PC-3 (cell line): Measurements from ENCODE around the gene CCDC91. TPM values are rescaled to one million over a fixed set of nuclear protein-coding genes. Genes with fewer than 3 reads are reported as not detected.

Experiments
- ATAC-seq: fragments of 200-7000 bp; cut with Tn5 transposase; 2 replicates; pipeline ENCODE4 v1.9.1; 2020; ENCODE audit warnings: mild to moderate bottlenecking, moderate library complexity
- BruUV-seq: library from RNA; stranded (reverse); fragments of 400-500 nt; replicated peaks from 2 replicates; lab custom pipeline; 2021; lab: Mats Ljungman, UMichigan
- CTCF ChIA-PET: fragments of 300-600 bp; sonication (Branson Sonifier 250); formaldehyde crosslinking; loops from one replicate; lab custom pipeline; 2022; ENCODE audit warnings: antibody characterized with exemption; lab: Charles Lee
- POLR2A ChIA-PET: fragments of 300-600 bp; sonication (Branson Sonifier 250); formaldehyde crosslinking; loops from one replicate; lab custom pipeline; 2022; ENCODE audit warnings: antibody characterized with exemption; ENCODE audit not compliant: unreplicated experiment; lab: Charles Lee
- DNase-seq: peaks from one replicate; pipeline ENCODE4 v3.0.0-alpha.2; 2015
- H2AFZ ChIP-seq: fragments of 300-600 bp; sonication (generic); 2 replicates; pipeline ENCODE4 v1.6.0; 2016; ENCODE audit warnings: antibody characterized with exemption, low read length
- H3F3A ChIP-seq: fragments of 300-600 bp; sonication (generic); one replicate; pipeline ENCODE4 v1.6.0; 2017; ENCODE audit warnings: antibody characterized with exemption, low read length, control low read depth, mild to moderate bottlenecking; ENCODE audit not compliant: unreplicated experiment
- H3K27ac ChIP-seq: fragments of 300-600 bp; sonication (generic); 2 replicates; pipeline ENCODE4 v1.5.1; 2016; ENCODE audit warnings: mild to moderate bottlenecking, low read length
- H3K27me3 ChIP-seq: fragments of 300-600 bp; sonication (generic); 2 replicates; pipeline ENCODE4 v1.6.1; 2016; ENCODE audit warnings: low read length, mixed read lengths
- H3K36me3 ChIP-seq: fragments of 300-600 bp; sonication (generic); 2 replicates; pipeline ENCODE4 v1.6.1; 2016; ENCODE audit warnings: low read depth, mixed run types, low read length, mixed read lengths
- H3K4me1 ChIP-seq: fragments of 300-600 bp; sonication (generic); 2 replicates; pipeline ENCODE4 v1.5.1; 2016; ENCODE audit warnings: low read length; ENCODE audit not compliant: insufficient read depth
- H3K4me2 ChIP-seq: fragments of 300-600 bp; sonication (generic); 2 replicates; pipeline ENCODE4 v1.6.0; 2016; ENCODE audit warnings: low read length
- H3K4me3 ChIP-seq: fragments of 300-600 bp; sonication (generic); 2 replicates; pipeline ENCODE4 v1.5.1; 2016; ENCODE audit warnings: mild to moderate bottlenecking, low read length, mixed read lengths
- H3K79me2 ChIP-seq: fragments of 300-600 bp; sonication (generic); 2 replicates; pipeline ENCODE4 v1.6.1; 2017; ENCODE audit warnings: low read length, mixed read lengths
- H3K9ac ChIP-seq: fragments of 300-600 bp; sonication (generic); 2 replicates; pipeline ENCODE4 v1.6.0; 2016; ENCODE audit warnings: mild to moderate bottlenecking, low read length
- H3K9me2 ChIP-seq: fragments of 300-600 bp; sonication (generic); replicated peaks from 2 replicates; pipeline ENCODE4 v1.6.1; 2016; ENCODE audit warnings: mixed run types, low read length, mixed read lengths
- H3K9me3 ChIP-seq: fragments of 300-600 bp; sonication (generic); 2 replicates; pipeline ENCODE4 v1.6.1; 2016; ENCODE audit warnings: low read length, mixed read lengths
- H4K20me1 ChIP-seq: fragments of 300-600 bp; sonication (generic); 2 replicates; pipeline ENCODE4 v1.6.1; 2016; ENCODE audit warnings: low read length, mixed read lengths
- CTCF ChIP-seq: fragments of 300-600 bp; sonication (generic); conservative IDR thresholded peaks from 2 replicates; pipeline ENCODE4 v1.5.1; 2017; ENCODE audit warnings: antibody characterized with exemption, low read depth, mild to moderate bottlenecking, low read length
- EZH2 ChIP-seq: fragments of 300-600 bp; sonication (generic); IDR thresholded peaks from one replicate; pipeline ENCODE4 v1.6.1; 2017; ENCODE audit warnings: antibody characterized with exemption, mild to moderate bottlenecking, low read length; ENCODE audit not compliant: unreplicated experiment
- EZH2phosphoT487 ChIP-seq: fragments of 300-600 bp; sonication (generic); IDR thresholded peaks from 2 replicates; pipeline ENCODE4 v1.6.1; 2018; ENCODE audit warnings: mild to moderate bottlenecking, antibody characterized with exemption, low read length, borderline replicate concordance
- intact Hi-C: fragments of 100-400 bp; cut with micrococcal nuclease; formaldehyde crosslinking; loops from 2 replicates; pipeline ENCODE4 v1.9.0; 2023
- total RNA-seq: library from RNA; depleted of rRNA; stranded (reverse); fragments of >200 nt; gene quantifications from 2 replicates; pipeline ENCODE4 v1.2.3, GENCODE V29; 2014

CCDC91 gene
- total RNA-seq, 1 experiment from 2014 or later = 15.7 TPM

- Histone ChIP-seq H2AFZ (no peak overlapping the region), H3K79me2 (no peaks in the 10 kb centered on the region; the same call in 1 of the 2 replicates), H3K9me3 (no peaks in the 10 kb centered on the region), H3K27ac (no peak overlapping the region), H3F3A (no peaks in the 10 kb centered on the region), H3K4me3 (no peak overlapping the region), H3K9me2 (no peaks in the 10 kb centered on the region), H3K9ac (no peak overlapping the region), H3K4me2 (no peak overlapping the region), H3K36me3 (no peaks in the 10 kb centered on the region), H3K27me3 (no peaks in the 10 kb centered on the region), H3K4me1 (no peaks in the 10 kb centered on the region), H4K20me1 (no peaks in the 10 kb centered on the region)
- DNase-seq (no peak), ATAC-seq (no peak)
- POLR2A ChIA-PET = no interaction called here
- TF ChIP-seq EZH2 (no peak), CTCF (no peak), EZH2phosphoT487 (no peak)
- intact Hi-C loops = no loop called here
- no TSS peak for BruUV-seq
- CTCF ChIA-PET = no interaction called here
Measured at GRCh38 chr12:28218875-28219274, 28.6 kb downstream of the CCDC91 start.

- DNase-seq (no peak), ATAC-seq (no peak)
- Histone ChIP-seq H3K27ac (no peak overlapping the region), H3K79me2 (no peaks in the 10 kb centered on the region; the same call in 1 of the 2 replicates), H3K9me2 (no peaks in the 10 kb centered on the region), H3K36me3 (no peaks in the 10 kb centered on the region), H3K27me3 (no peaks in the 10 kb centered on the region), H4K20me1 (no peaks in the 10 kb centered on the region), H3K4me1 (no peaks in the 10 kb centered on the region), H3K9ac (no peak overlapping the region), H3F3A (no peaks in the 10 kb centered on the region), H3K4me3 (no peak overlapping the region), H3K9me3 (no peaks in the 10 kb centered on the region), H2AFZ (no peak overlapping the region), H3K4me2 (no peak overlapping the region)
- TF ChIP-seq EZH2 = no peak
- no peak for TF ChIP-seq CTCF
- no peak for TF ChIP-seq EZH2phosphoT487
- ChIA-PET CTCF (no interaction called here), POLR2A (no interaction called here)
- intact Hi-C loops = no loop called here
- no TSS peak for BruUV-seq
Measured at GRCh38 chr12:28219827-28220226, 29.6 kb downstream of the CCDC91 start.

- Histone ChIP-seq H3K27me3 (no peaks in the 10 kb centered on the region), H3K4me1 (no peaks in the 10 kb centered on the region), H3K9ac (no peak overlapping the region), H4K20me1 (no peaks in the 10 kb centered on the region), H3K36me3 (no peaks in the 10 kb centered on the region), H3K27ac (no peak overlapping the region), H3K9me2 (no peaks in the 10 kb centered on the region), H3K4me3 (no peak overlapping the region), H2AFZ (no peak overlapping the region), H3K79me2 (no peaks in the 10 kb centered on the region; the same call in 1 of the 2 replicates), H3F3A (no peaks in the 10 kb centered on the region), H3K4me2 (no peak overlapping the region), H3K9me3 (no peaks in the 10 kb centered on the region)
- no peak for TF ChIP-seq CTCF
- no peak for TF ChIP-seq EZH2phosphoT487
- no peak for TF ChIP-seq EZH2
- no TSS peak for BruUV-seq
- intact Hi-C loops = no loop called here
- DNase-seq (no peak), ATAC-seq (no peak)
- CTCF ChIA-PET = no interaction called here
- POLR2A ChIA-PET = interaction anchor here (0.7 kb wide), 1 partner anchor 732 kb away, joined by 3 read pairs; no protein-coding TSS in a partner anchor
Measured at GRCh38 chr12:28222081-28222700, 31.9 kb downstream of the CCDC91 start.
